ENCODE results near the gene LPCAT1.
"Not testable (repeated sequence)": the region's sequence is repeated elsewhere in the genome, so short reads cannot be mapped to it uniquely, and the experiment has no call there.

LPCAT1 gene

DNA sequence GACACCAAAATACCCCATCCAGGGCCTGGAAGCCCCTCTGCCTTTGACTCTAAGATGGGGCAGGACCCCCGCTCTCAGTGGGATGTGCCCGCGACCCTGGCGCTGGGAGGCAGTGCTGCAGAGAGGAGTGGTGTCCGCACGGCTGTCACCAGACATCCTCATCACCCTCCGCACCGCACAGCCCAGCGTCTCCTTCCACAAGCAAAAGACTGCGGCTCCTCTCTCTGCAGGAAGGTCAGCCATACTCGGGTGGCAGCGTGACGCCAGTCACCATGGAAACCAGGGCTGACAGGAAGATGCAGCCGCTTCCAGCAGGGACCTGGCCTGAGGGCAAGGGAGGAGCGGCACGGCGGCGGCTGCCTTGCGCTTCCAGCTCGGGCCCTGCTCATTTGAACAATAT, 61.4 kb downstream of the LPCAT1 start:
- no peak for DNase-seq

DNA sequence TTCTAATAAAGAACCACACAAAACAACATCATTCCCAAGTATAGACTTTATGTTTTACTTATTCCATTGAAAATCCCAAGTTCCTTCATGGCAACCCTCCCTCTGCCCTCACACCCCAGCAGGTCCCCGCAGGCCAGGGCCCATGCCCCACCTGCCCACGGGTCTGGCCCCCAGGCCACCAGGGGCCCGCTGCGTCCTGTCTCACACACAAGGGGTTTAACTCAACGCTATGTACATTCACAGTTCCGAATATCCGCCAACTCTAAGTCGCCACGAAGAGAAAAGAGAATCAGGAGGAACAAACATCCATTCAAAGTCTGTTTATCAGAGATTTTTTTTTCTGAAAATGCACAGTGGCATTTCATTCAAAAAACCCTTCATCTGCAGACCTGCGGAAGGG, 62.4 kb downstream of the LPCAT1 start:
- no peak for DNase-seq

DNA sequence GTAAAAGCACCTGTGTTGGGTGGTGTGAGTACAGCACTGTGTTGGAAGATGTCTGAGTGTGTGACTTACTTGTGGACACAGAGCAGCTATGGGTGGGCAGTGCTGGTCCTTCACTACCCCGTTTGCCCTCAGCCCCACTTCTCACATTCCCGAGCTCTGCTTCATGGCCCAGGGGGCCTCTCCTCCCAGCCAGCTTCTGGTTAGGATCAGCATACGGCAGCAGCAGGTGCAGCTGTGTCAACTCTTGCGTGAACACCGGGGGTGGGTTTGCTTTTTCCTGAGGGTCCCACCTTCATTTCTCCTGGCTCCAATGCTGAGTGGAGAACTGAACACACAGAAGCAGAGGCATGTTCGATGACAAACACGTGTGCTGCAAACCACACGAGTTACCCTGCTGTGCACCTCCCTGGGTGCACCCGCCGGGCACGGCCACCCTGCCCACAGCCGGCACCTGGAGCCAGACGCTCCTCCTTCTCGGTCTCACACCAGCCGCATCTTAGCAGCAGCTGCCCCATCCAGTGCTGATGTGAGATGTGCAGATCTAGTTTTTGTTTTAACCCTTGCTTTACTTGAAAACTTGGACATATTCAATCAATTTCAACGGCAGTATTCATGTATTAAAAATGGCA, 63.6 kb downstream of the LPCAT1 start:
- no peak for DNase-seq

GRCh38 chr5:1459435-1459834, 64.3 kb downstream of the LPCAT1 start:
- not testable (repeated sequence) for DNase-seq

DNA sequence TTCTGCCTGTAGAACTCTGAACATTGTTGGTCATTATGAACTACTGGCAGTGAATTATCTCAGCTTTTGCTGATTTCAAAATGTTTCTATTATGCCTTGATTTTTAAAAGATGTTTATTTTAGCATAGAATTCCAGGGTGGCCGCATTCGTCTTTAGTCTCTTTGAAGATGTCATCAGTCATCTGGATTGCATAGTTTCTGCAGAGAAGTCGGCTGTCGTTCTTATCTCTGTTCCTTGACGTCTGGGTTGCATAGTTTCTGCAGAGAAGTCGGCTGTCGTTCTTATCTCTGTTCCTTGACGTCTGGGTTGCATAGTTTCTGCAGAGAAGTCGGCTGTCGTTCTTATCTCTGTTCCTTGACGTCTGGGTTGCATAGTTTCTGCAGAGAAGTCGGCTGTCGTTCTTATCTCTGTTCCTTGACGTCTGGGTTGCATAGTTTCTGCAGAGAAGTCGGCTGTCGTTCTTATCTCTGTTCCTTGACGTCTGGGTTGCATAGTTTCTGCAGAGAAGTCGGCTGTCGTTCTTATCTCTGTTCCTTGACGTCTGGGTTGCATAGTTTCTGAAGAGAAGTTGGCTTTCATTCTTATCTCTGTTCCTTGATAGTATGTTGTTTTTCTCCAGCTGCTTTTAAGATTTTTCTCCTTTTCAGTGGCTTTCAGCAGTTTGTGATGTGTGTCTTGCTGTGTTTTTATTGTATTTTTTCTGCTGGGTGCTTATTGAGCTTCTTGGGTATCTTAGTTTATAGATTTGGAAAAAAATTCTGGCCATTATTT, 67.5 kb downstream of the LPCAT1 start:
- DNase-seq: not testable (repeated sequence)

- DNase-seq: no peak
These were observed 70.1 kb downstream of the LPCAT1 start for GRCh38 chr5:1453613-1454012.

- no peak for DNase-seq
These were observed 74.6 kb downstream of the LPCAT1 start for GRCh38 chr5:1449081-1449630.

GRCh38 chr5:1448511-1449011, 75.2 kb downstream of the LPCAT1 start:
- DNase-seq: no peak

- no peak for DNase-seq
These were observed 75.9 kb downstream of the LPCAT1 start for GRCh38 chr5:1447671-1448361.

DNA sequence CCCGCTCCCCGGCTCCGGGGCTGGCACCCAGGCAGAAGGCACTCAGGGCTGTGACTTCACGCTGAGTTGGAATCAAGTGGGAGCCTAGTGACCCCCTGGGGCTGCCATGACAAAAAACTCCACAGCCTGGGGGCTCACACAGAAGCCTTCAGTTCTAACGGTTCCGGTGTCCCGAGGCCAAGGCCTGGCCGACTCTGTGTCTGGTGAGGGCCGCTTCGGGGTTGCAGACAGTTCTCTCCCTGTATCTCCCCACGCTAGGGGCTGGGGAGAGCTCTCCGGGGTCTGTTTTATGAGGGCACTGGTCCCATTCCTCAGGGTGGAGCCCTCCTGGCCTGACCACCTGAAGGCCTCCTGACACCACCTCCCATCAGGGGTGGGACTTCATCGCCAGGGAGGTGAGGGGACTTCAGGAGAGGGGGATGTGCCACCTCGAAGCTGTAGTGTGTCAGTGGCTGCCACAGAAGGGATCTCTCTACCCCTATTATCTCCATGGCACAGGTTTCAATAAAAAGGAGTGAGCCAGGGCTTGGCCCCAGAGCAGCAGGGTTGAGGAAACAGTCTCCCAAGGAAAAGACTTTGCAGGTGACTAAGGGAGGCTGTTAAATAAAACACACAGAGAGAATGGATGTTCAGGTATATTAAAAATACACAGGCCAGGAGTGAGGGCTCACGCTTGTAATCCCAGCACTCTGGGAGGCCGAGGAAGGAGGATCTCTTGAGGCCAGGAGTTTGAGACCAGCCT, 77.0 kb downstream of the LPCAT1 start:
- no peak for DNase-seq

GRCh38 chr5:1445689-1446601, 77.8 kb downstream of the LPCAT1 start:
- no peak for DNase-seq

- DNase-seq: peak; percentile 35
These were observed 78.5 kb downstream of the LPCAT1 start, which contains the start of gene SLC6A3 for GRCh38 chr5:1445313-1445688. Gene SLC6A3 (minus strand): TSS chr5:1445440. CDS start chr5:1443197, 2,243 bp downstream.

GRCh38 chr5:1444361-1445189, 79.2 kb downstream of the LPCAT1 start:
- DNase-seq: no peak

DNA sequence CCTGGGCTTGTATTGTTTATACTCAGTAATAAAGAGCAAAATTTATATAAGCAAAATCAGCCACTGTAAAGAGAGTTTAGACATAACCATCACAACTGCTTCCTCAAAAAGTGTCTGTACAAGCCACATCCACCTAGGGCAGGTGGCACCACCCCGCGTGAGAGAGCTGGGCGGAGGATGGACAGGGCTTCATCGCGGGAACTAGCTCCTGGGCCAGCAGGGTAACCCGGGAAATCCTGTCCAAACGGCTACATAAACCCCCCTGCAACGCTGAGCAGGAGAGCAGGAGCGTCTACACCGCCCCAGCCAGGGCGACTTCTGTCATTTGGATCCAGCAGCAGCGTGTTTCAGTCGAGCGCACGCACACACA, 79.8 kb downstream of the LPCAT1 start:
- DNase-seq: no peak

- DNase-seq: no peak
These were observed 80.6 kb downstream of the LPCAT1 start for GRCh38 chr5:1443171-1443570.

DNA sequence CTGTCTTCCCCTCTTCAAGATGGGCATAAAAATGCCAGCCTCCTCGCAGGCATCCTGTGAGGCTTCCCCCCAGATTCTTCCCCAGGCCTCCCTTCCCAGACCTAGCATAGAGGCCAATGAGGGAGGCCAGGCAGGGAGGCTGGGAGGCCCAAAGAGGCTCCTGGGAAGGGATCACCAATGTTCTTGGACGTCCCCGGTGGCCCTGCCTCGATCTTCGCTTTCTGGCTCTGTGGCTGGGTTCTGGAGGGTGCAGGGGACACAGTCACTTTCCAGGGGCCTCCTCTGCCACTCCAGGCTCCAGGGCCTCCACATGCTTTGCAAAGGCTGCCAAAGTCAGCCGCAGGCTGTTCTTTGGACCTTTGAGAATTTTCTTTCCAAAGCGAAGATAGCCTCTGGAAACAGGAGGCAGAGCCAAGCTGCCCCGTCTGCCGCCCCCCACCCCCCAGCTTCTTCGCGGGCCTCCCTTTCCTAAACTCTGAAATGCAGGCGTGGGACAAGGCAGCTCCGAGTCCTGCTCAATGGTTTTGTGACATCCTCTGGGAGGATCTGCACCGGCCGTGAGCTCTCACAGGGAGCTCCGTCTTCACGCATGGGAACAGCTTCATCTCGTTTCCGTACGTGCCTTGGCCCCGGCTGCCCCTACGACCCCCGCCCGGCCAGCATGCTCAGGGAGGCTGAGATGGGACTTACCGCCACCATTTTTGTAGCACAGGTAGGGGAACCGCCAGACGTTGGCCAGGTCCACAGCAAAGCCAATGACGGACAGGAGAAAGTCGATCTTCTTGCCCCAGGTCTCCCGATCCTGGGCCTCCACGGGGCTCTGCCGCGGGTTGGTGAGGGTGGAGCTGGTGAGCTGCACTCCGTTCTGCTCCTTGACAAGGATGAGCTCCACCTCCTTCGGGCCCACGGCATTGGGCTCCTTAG, 81.3 kb downstream of the LPCAT1 start:
- DNase-seq: no peak

DNA sequence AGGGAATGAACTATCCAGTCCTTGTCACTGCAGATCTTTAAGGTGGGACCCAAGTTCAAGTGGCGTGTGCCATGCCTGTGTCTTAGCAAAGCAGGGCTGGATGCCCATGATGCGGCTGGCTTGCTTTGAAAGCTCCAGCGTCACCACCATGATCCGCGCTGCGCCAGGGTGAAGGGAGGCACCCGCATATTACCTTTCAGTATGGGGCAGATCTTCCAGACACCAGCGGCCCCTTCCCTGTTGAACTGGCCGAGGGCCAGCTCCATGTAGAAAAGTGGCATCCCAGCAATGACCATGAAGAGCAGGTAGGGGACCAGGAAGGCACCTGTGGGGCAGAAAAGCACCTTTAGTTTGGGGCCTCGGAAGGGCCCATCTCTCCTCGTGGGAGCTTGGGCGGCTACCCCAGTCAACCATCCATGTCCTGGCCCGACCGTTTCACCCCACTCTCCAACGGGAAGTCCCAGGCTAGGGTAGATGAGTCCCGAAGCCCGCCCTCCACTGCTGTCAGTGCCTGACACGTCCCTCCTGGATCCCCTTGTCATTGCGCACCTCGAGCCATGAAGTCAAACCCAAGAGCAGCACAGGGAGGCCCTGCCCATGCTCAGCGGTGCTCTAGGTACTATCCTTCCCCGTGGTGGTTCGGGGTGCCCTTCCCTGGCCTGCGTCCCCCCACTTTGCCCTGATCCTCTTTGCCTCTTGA, 82.4 kb downstream of the LPCAT1 start:
- DNase-seq: no peak

DNA sequence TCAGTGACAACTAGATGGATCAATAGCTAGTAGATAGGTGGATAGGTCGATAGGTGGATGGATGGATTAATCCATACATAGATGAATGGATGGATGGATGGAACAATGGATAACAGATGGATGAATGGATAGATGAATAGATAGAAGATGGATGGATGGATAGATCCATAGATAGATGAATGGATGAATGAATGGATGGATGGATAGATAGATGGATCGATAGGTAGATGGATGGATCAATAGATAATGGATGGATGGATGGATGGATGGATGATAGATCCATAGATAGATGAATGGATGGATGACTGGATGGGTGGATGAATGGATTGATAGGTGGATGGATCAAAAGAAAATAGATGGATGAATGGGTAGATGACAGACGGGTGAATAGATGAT, 83.7 kb downstream of the LPCAT1 start:
- DNase-seq: no peak

Data from stimulated activated CD4-positive, alpha-beta T cell treated with anti-CD3 and anti-CD28 coated beads, Interleukin-12 subunit alpha, Interleukin-12 subunit beta, amount 100 ng/mL, for 4 hours (primary cell).